Thoracic aorta (tissue), 2 donors: ENCODE data around the gene PHF21A. TPM values are rescaled to one million over a fixed set of nuclear protein-coding genes. Genes with fewer than 3 reads are reported as not detected.

ENCODE experiments used
- ATAC-seq: fragments of 150-250 bp; one replicate; pipeline ENCODE4 v1.8.0; 2017; ENCODE audit warnings: low read depth; ENCODE audit not compliant: insufficient number of reproducible peaks, low FRiP score
- DNase-seq: peaks from one replicate; pipeline ENCODE4 v3.0.0-alpha.2; 2020; ENCODE audit warnings: low spot score
- H3K27ac ChIP-seq, 2 donors: fragments of 200-600 bp; sonication (generic); 1 replicate in 1 of 2; 2 replicates in 1 of 2; pipeline ENCODE4 v1.5.1; 2016; ENCODE audit warnings: mild to moderate bottlenecking in 2 of 2, moderate library complexity in 2 of 2
- H3K27me3 ChIP-seq: fragments of 200-600 bp; sonication (generic); replicated peaks from 2 replicates; pipeline ENCODE4 v1.6.0; 2016; ENCODE audit warnings: mild to moderate bottlenecking; ENCODE audit not compliant: insufficient read depth
- H3K36me3 ChIP-seq: fragments of 200-600 bp; sonication (generic); one replicate; pipeline ENCODE4 v1.5.1; 2016
- H3K4me1 ChIP-seq, 2 donors: fragments of 200-600 bp; sonication (generic); 1 replicate in 1 of 2; 2 replicates in 1 of 2; pipeline versions ENCODE4 v1.5.1 to v1.6.0; 2016; ENCODE audit warnings: low read depth in 2 of 2, mild to moderate bottlenecking in 1 of 2; ENCODE audit not compliant: control insufficient read depth in 1 of 2
- H3K4me3 ChIP-seq: fragments of 200-600 bp; sonication (generic); 2 replicates; pipeline ENCODE4 v1.5.1; 2016; ENCODE audit warnings: mild to moderate bottlenecking
- H3K9me3 ChIP-seq: fragments of 200-600 bp; sonication (generic); 2 replicates; pipeline ENCODE4 v1.5.1; 2016
- CTCF ChIP-seq: fragments of 200-600 bp; sonication (generic); IDR thresholded peaks from one replicate; pipeline ENCODE4 v1.5.1; 2019; ENCODE audit warnings: antibody characterized with exemption
- total RNA-seq, 2 donors: library from RNA; depleted of rRNA; stranded (reverse); fragments of >200 nt; gene quantifications; one replicate each; pipeline versions ENCODE4 v1.1.0 to v1.2.3, GENCODE V29; 2016

Gene PHF21A
- total RNA-seq, 2 donors from 2014 or later: 62.3 to 104 TPM

DNA sequence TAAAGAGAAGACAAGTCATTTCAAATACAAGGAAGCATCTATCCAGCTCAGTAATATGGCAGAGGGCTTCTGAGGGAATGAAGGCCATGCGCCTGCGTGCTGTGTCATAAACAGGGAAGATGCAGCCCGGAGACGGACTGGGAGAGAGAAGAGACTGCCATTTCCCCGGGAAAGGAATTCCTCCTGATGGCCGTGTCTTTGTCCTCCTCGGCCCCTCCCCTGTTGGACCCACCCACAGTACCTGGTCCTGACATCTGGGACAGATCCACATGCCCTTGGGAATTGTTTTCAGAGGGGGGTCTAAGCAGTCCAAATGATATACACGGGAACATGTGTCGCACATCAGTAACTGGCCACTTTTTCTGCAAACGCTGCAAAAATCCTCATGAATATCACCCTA lies 183.3 kb downstream of the PHF21A start:
- DNase-seq (no peak), ATAC-seq (no peak)
- Histone ChIP-seq H3K36me3 (peaks cover 43% of the 10 kb centered on the region), H3K27me3 (no peaks in the 10 kb centered on the region), H3K9me3 (no peaks in the 10 kb centered on the region), H3K4me1 (no peaks in the 10 kb centered on the region), H3K27ac (no peak overlapping the region), H3K4me3 (no peak overlapping the region)
- no peak for TF ChIP-seq CTCF

DNA sequence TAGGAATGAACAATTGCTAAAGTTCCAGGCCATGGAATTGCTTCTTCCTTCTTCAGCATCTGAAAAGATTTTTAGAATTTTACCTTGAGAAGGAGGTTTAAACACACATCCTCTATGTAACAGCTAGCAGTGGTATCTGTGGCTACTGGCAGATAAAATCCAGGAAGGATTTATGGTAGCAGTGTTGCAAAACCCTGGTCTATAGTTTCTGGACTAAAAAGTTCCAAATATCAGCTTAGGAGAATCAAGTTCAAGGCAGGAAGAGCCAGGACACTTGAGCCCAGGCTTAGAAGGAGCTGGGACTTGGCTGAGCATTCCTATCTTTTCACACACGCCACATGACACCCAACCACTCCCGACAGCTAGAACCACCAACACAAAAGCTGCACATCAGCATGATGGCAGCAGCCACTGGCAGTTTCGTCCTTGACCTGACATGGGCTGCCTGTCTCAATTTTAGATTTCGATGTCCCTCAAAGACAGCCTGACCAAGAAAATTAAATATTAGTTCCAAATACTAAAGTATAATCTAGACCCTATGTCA lies 184.7 kb downstream of the PHF21A start:
- Histone ChIP-seq H3K9me3 (no peaks in the 10 kb centered on the region), H3K27me3 (no peaks in the 10 kb centered on the region), H3K27ac (no peak overlapping the region), H3K4me1 (no peaks in the 10 kb centered on the region), H3K36me3 (peaks cover 51% of the 10 kb centered on the region), H3K4me3 (no peak overlapping the region)
- ATAC-seq: no peak
- no peak for DNase-seq
- TF ChIP-seq CTCF: no peak

DNA sequence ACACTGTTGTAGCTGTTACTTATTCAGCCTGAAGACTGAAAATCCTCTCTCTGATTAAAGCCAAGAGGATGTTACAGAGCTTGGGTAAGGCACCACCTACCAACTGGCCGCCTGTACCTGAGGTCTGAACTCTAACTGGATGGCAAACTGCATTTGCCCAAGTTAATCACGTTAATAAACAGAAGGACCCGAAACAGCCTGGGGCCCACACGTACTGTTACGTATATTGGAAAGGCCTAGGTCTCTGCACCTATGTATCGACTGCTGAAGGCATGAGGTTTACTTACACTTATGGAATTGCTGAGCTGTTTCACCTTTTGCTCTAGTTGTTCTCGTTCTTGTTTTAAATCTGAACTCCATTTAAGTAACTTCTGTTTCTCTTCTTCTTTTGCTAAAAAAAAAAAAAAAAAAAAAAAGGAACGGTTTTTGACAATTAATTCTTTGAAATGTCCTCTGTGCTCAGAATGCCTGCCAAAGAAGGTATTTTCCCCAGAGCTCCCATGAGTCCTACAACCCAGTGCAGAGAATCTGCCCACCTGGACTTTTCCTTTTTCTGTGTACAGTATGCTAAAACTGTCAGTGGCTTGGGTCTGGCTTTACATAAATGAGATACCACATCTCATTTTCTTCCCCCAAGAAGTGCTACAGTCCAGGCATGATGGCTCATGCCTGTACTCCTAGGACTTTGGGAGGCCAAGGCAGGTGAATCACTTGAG lies 185.7 kb downstream of the PHF21A start:
- ATAC-seq: no peak
- no peak overlapping the region for H3K4me3 ChIP-seq
- no peak for TF ChIP-seq CTCF
- peaks cover 52% of the 10 kb centered on the region for H3K36me3 ChIP-seq
- no peaks in the 10 kb centered on the region for H3K27me3 ChIP-seq
- no peak for DNase-seq
- H3K4me1 ChIP-seq: no peaks in the 10 kb centered on the region
- no peaks in the 10 kb centered on the region for H3K9me3 ChIP-seq
- no peak overlapping the region for H3K27ac ChIP-seq

- TF ChIP-seq CTCF: no peak
- Histone ChIP-seq H3K27me3 (no peaks in the 10 kb centered on the region), H3K27ac (no peak overlapping the region), H3K4me3 (no peak overlapping the region), H3K4me1 (no peaks in the 10 kb centered on the region), H3K9me3 (no peaks in the 10 kb centered on the region), H3K36me3 (peaks cover 52% of the 10 kb centered on the region)
- DNase-seq (no peak), ATAC-seq (no peak)
Measured at GRCh38 chr11:45934580-45935318, 186.5 kb downstream of the PHF21A start.

DNA sequence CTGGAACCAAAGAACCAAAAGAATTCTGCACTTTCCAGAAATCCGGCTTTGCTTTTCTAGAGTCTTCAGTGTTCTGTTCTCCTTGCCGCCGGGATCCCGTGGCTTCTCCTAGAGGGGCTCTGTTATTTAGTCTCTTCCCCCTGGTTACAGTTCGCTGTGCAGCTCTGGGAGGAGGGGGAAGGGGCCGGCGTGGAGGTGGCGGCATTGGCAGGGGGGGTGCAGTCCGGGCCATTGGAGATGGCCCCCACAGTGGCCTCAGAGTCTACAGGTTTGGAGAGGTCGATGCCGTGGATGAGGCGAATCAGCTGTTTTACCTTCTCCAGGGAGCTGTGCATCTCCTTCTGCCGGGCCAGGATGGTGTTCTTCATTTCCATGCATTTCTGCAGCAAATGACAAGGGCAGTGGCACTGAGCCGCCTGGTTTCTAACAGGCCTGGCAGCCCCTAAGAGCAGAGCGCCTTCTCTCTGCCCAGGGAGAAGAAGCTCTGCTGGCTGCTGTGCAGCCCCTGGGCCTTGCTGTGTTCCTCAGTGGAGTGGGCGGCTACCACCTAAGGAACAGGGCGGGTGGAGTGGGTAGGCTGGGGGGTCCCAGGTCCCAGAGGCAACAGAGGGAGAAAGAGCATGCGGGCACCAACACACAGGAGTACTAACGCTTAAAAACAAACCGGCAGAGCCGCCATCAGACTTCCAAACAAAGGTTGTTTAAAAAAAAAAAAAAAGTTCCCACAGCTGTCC lies 187.2 kb downstream of the PHF21A start:
- DNase-seq (no peak), ATAC-seq (no peak)
- H3K36me3 ChIP-seq: peaks cover 52% of the 10 kb centered on the region
- no peak for TF ChIP-seq CTCF
- H3K9me3 ChIP-seq: no peaks in the 10 kb centered on the region
- no peaks in the 10 kb centered on the region for H3K27me3 ChIP-seq
- no peak overlapping the region for H3K27ac ChIP-seq
- H3K4me3 ChIP-seq: no peak overlapping the region
- no peaks in the 10 kb centered on the region for H3K4me1 ChIP-seq
